ENCODE measurements around the gene UFSP2. TPM values are rescaled to one million over a fixed set of nuclear protein-coding genes. Genes with fewer than 3 reads are reported as not detected.

The UFSP2 gene
- total RNA-seq, 2 donors from 2014 or later: 35.1 to 44.7 TPM

DNA sequence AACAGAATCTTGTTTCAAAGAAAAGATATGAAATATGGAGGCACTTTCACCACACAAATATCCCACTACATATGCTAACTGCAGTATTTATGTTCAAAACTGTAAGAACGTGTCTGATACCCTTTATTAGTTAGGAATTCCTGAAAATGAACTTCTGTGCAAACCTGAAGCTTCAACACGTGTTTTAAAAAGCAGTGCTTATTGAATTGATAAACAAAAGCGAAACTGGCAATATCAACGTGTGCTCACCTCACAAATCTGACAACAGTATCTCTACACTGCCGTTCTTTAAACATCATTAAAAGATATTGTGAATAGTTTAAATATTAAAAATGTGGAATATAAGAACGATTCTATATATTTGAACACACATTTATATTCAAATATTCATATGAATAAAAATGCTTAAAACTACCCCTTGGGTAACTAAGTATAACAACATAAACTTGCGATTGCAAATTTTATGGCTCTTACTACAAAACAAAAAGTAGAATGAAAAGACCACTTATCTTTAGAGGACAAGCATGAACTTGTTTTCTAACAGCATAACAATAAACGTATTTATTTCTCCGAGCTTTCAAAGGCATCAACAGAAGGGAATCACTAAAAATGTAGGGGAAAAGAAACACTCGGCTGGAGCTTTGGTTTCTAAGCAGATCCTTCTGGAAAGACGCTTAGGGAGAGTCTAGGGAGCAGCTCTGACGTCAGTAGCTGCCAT is 30.4 kb downstream of the UFSP2 start, which contains the start of gene LRP2BP:
LRP2BP (minus strand) TSS at position 687 of the 718 bp plus-strand sequence. CDS start 17,738 bp downstream, outside the sequence.
- H3K27ac ChIP-seq: peak within 1 kb of the TSS; percentile 98
- peaks cover 6 to 26% of the 10 kb centered on the region in 2 donors for H3K4me1 ChIP-seq (ENCODE audit: control insufficient read depth in 1 of 2, low read depth in 2 of 2)
- no peak for DNase-seq (ENCODE audit: low spot score)
- no peaks in the 10 kb centered on the region for H3K36me3 ChIP-seq
- no peaks in the 10 kb centered on the region for H3K9me3 ChIP-seq
- TF ChIP-seq, protein P1, sequence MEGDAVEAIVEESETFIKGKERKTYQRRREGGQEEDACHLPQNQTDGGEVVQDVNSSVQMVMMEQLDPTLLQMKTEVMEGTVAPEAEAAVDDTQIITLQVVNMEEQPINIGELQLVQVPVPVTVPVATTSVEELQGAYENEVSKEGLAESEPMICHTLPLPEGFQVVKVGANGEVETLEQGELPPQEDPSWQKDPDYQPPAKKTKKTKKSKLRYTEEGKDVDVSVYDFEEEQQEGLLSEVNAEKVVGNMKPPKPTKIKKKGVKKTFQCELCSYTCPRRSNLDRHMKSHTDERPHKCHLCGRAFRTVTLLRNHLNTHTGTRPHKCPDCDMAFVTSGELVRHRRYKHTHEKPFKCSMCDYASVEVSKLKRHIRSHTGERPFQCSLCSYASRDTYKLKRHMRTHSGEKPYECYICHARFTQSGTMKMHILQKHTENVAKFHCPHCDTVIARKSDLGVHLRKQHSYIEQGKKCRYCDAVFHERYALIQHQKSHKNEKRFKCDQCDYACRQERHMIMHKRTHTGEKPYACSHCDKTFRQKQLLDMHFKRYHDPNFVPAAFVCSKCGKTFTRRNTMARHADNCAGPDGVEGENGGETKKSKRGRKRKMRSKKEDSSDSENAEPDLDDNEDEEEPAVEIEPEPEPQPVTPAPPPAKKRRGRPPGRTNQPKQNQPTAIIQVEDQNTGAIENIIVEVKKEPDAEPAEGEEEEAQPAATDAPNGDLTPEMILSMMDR (IDR thresholded peaks at IDR 0.05): no peak
- peak within 1 kb of the TSS; percentile 95 for H3K4me3 ChIP-seq
- H3K27me3 ChIP-seq (replicated peaks; ENCODE audit: insufficient read depth): no peaks in the 10 kb centered on the region
- no peak for ATAC-seq (ENCODE audit: insufficient number of reproducible peaks, low FRiP score, low read depth)

DNA sequence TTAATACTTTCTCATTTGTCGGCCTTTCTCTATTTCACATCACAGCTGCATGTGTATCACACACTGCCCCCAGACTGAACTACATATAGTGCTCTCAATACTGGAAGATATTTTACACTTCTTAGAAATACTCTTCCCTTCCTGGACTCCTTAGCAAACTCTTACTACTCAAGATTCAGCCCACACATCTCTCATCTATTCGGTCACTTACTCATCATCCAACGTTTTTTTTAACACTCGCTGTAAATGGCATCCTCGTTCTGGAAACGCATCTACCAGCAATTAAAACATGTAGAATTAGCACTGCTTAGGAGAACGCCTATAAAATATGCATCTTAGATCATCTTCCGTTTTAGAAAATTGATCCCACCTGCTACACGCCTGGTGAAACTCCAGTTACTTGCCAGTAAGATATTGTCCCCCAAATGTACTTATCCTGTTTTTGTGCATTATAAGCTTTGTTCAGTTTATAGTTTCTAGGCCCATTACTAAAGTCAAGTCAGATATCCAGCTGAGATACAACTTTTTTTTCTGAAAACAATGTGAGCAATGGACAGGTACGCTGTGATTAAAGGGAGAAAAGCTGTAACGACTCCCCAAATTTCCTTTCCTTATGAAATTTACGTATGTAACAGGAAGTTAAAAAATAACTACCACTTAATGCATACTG is 31.1 kb downstream of the UFSP2 start:
- no peaks in the 10 kb centered on the region for H3K27me3 ChIP-seq (replicated peaks; ENCODE audit: insufficient read depth)
- no peaks in the 10 kb centered on the region for H3K36me3 ChIP-seq
- ATAC-seq (ENCODE audit: insufficient number of reproducible peaks, low FRiP score, low read depth) (no peak), DNase-seq (ENCODE audit: low spot score) (no peak)
- peak overlapping the region in 1 of 2 donors; percentile 98 for H3K27ac ChIP-seq
- peak overlapping the region; percentile 95 for H3K4me3 ChIP-seq
- H3K4me1 ChIP-seq (ENCODE audit: control insufficient read depth in 1 of 2, low read depth in 2 of 2): peaks cover 6 to 21% of the 10 kb centered on the region in 2 donors
- H3K9me3 ChIP-seq: no peaks in the 10 kb centered on the region
- TF ChIP-seq, protein P1 (IDR thresholded peaks at IDR 0.05): no peak

- no peak overlapping the region for H3K27ac ChIP-seq
- H3K27me3 ChIP-seq (replicated peaks; ENCODE audit: insufficient read depth): no peaks in the 10 kb centered on the region
- TF ChIP-seq, protein P1 (IDR thresholded peaks at IDR 0.05): no peak
Measured at GRCh38 chr4:185392156-185392555, 33.6 kb downstream of the UFSP2 start.

GRCh38 chr4:185390941-185391340 is 34.8 kb downstream of the UFSP2 start:
- DNase-seq (ENCODE audit: low spot score) (no peak), ATAC-seq (ENCODE audit: insufficient number of reproducible peaks, low FRiP score, low read depth) (no peak)
- no peaks in the 10 kb centered on the region for H3K9me3 ChIP-seq
- no peaks in the 10 kb centered on the region for H3K27me3 ChIP-seq (replicated peaks; ENCODE audit: insufficient read depth)
- no peak overlapping the region for H3K27ac ChIP-seq
- H3K4me3 ChIP-seq: no peak overlapping the region
- TF ChIP-seq, protein P1 (IDR thresholded peaks at IDR 0.05): no peak
- H3K36me3 ChIP-seq: no peaks in the 10 kb centered on the region
- H3K4me1 ChIP-seq (ENCODE audit: control insufficient read depth in 1 of 2, low read depth in 2 of 2): peaks cover 0 to 7% of the 10 kb centered on the region in 2 donors

More at GRCh38 chr4:185392156-185392555, 33.6 kb downstream of the UFSP2 start:
- peaks cover 0 to 7% of the 10 kb centered on the region in 2 donors for H3K4me1 ChIP-seq (ENCODE audit: control insufficient read depth in 1 of 2, low read depth in 2 of 2)
- no peak for DNase-seq (ENCODE audit: low spot score)
- H3K36me3 ChIP-seq: no peaks in the 10 kb centered on the region
- H3K9me3 ChIP-seq: no peaks in the 10 kb centered on the region
- no peak for ATAC-seq (ENCODE audit: insufficient number of reproducible peaks, low FRiP score, low read depth)
- H3K4me3 ChIP-seq: no peak overlapping the region

DNA sequence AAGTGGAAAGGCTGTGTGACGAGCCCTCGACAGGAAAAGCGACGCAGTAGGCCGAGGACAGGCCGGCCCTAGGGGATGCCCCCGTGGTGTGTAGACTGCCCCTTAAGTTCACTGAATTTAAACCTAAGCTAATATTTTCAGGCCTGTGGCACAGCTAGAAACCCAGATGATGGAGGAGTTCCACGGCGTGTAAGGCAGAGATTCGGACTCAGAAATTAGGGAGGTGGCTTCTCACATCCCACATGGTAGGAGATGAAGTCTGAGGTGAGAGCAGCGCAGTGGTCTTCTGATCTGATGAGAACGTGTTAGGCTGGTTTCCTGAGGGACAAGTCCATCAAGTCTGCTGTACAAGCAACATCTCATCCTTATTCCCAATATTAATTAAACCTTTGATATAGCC is 37.8 kb downstream of the UFSP2 start:
- H3K4me3 ChIP-seq: no peak overlapping the region
- no peak overlapping the region for H3K27ac ChIP-seq
- ATAC-seq (ENCODE audit: insufficient number of reproducible peaks, low FRiP score, low read depth) (no peak), DNase-seq (ENCODE audit: low spot score) (no peak)
- H3K36me3 ChIP-seq: no peaks in the 10 kb centered on the region
- TF ChIP-seq, protein P1 (IDR thresholded peaks at IDR 0.05): no peak
- peaks cover 3 to 11% of the 10 kb centered on the region in 2 donors for H3K4me1 ChIP-seq (ENCODE audit: control insufficient read depth in 1 of 2, low read depth in 2 of 2)
- no peaks in the 10 kb centered on the region for H3K27me3 ChIP-seq (replicated peaks; ENCODE audit: insufficient read depth)
- H3K9me3 ChIP-seq: no peaks in the 10 kb centered on the region

All from thoracic aorta (tissue), 2 donors.